NCI-H2081 treated with DMSO at 0.1 percent for 48 hours (cell line): ENCODE data around the gene FBXO10.
"Not testable (repeated sequence)": the region's sequence is repeated elsewhere in the genome, so short reads cannot be mapped to it uniquely, and the experiment has no call there.

Experiments
- DNase-seq: peaks from one replicate; lab custom pipeline; 2025; lab: John Stamatoyannopoulos, UW

Gene FBXO10, protein sequence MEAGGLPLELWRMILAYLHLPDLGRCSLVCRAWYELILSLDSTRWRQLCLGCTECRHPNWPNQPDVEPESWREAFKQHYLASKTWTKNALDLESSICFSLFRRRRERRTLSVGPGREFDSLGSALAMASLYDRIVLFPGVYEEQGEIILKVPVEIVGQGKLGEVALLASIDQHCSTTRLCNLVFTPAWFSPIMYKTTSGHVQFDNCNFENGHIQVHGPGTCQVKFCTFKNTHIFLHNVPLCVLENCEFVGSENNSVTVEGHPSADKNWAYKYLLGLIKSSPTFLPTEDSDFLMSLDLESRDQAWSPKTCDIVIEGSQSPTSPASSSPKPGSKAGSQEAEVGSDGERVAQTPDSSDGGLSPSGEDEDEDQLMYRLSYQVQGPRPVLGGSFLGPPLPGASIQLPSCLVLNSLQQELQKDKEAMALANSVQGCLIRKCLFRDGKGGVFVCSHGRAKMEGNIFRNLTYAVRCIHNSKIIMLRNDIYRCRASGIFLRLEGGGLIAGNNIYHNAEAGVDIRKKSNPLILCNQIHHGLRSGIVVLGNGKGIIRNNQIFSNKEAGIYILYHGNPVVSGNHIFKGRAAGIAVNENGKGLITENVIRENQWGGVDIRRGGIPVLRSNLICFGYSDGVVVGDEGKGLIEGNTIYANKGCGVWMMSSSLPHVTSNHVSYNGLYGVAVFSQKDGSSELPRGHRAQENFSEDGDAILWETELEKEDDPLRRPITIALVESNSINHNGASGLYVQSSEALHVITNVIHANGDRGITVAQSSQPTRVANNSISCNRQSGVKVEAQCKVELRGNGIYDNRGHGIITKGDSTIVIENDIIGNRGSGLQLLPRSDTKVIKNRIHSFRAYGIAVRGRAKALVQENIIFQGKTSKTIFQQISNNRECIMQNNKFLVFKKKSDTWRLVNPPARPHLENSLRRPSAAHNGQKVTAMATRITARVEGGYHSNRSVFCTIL

GRCh38 chr9:37575921-37576721, at the start of gene FBXO10:
Gene FBXO10, minus strand, starts transcription at chr9:37576380. Its CDS starts 34,612 bp downstream, at chr9:37541768.
- peak; percentile 30 for DNase-seq

DNA sequence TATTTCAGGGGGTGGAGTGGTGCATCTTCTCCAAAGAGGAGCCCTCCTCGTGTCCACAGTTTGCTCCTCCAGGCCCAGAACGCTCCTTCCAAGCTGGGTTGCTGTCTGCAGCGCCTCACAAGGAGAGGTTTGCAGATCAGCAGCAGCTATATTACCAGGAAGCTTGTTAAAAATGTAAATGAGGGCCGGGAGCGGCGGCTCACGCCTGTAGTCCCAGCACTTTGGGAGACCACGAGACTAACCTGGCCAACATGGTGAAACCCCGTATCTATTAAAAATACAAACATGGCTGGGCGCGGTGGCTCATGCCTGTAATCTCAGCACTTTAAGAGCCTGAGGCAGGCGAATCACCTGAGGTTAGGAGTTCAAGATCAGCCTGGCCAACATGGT, 49.6 kb upstream of the FBXO10 start:
- no peak for DNase-seq

DNA sequence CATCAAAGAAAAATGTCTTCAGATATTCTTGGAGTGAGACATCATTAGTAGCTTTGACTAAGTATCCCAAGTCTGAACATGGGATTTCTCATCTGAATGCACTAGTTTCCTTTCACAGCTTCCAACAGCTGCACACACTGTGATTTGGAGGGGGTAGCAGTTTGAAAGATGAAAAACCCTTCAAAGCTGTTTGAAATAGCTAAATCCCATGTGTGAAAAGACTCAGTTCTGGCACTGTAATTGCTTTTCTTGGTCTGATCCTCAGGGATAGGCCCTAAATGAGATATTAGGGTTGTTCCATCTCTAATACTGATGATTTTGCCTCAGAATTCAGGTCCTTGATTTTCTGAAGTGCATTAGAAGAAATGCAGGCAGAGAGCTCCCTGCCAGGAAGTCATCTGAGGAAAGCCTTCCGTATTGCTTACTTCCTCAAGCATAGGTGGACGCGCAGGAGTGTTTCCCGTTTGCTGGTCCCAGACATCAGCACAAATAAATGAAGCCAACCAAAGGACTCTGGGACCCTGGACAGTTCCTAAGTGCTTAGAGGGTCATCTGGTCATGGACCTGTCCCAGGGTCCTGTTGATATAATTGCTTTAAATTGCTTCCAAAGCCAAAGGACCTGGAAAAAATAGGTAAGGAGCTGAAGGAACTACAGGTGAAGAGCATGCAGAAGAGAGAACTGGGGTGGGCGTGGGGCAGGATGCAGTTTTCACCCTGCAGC, 49.0 kb upstream of the FBXO10 start:
- no peak for DNase-seq

GRCh38 chr9:37624073-37624472, 47.9 kb upstream of the FBXO10 start:
- no peak for DNase-seq

DNA sequence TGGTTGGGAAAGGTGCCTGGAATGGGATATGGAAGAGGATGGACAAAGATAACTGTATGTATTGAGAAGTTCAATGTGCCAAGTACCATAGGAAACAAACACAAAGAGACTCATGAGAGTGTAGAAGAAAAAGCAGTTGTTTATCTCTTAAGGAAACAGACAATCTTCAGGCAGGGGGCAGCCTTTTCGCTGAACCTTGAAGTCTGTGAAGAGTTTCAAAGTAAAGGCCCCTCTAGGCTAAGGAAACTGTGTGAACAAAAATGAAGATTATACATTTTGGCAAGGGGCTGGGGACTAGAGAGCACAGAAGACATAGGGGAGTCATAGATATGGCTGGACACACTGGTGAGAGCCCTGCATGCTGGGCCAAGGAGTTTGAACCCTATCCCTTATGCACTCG, 47.1 kb upstream of the FBXO10 start:
- no peak for DNase-seq

GRCh38 chr9:37622462-37622861, 46.3 kb upstream of the FBXO10 start:
- no peak for DNase-seq

DNA sequence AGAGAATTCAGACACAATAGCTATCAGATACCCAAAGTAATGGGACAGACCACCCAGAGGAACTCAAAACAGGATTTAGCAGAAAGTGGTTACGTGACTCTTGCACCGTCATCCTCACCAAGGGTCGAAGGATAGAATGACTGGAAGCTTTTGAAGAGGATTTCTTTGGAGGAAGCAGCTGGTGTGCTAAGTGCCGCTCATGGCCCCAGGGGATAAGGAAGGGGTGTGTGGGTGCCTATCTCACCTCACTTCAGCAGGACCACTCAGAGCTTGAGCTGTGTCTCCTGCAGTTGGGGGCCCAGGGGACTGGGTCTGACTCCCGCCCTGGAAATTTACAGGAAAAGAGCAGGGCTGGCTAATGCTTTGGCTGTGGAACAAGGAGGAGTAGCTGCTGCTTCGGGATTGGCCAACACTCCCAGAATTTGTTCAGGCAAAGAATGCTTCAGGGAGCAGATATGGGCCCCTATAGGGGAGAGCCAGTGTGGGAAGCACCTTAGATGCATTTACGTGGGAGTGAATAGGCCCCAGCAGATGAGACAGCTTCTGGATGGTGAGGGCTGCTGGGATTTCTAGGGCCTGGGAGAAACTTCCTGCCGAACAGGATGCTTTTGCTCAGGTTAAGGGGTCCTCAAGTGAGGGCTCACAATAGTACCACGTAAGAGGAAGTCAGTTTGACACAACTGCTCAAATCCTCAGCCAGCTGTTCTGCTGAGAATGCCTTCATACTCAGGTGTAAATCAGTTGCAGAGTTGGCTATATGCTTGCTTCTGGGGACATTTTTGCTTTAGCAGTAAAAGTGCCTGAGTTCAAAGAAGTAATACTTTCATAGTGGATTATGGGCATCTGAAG, 45.3 kb upstream of the FBXO10 start:
- DNase-seq, result no peak

DNA sequence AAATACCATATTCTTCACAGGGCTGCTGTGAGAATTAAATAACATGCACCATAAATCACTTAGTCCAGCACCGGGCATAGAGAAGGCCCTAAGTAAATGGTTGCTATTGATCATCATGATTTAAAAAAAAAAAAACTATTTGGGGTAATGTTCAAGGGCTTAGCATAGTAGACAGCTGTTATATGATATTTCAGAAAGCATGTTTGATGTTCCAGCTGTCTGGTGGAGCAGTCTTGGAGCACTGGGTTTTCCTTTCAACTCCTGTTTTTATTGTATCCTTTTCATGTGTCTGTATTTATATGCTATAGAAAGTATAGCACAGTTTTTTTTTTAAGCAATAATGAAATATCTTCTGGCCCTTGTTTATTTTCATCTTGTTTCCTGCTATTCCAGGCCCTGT, 44.2 kb upstream of the FBXO10 start:
- no peak for DNase-seq

GRCh38 chr9:37619806-37620205, 43.6 kb upstream of the FBXO10 start:
- no peak for DNase-seq

- DNase-seq, result no peak
These were observed 42.6 kb upstream of the FBXO10 start for GRCh38 chr9:37618817-37619216.

DNA sequence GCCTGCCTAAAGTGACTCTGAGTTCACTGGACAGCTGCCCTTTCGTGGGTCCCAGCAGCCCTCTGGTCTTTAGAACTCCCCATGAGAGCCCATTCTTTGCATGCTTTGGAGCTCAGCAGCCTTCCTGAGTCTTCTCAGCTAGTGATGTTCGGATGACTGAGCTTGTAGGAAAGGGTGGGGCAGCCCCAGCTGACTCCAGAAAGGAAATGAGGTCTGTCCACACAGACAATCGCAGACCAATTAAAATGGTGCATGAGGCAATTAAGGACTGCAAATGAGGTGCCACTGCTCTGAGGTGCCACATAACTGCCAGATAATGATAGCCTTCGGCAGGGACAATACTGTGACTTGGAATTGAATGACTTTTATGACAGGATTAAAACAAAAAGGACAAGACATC, 41.7 kb upstream of the FBXO10 start:
- DNase-seq, result no peak

GRCh38 chr9:37617161-37617560, 41.0 kb upstream of the FBXO10 start:
- no peak for DNase-seq

GRCh38 chr9:37611961-37612360, 35.8 kb upstream of the FBXO10 start:
- no peak for DNase-seq

DNA sequence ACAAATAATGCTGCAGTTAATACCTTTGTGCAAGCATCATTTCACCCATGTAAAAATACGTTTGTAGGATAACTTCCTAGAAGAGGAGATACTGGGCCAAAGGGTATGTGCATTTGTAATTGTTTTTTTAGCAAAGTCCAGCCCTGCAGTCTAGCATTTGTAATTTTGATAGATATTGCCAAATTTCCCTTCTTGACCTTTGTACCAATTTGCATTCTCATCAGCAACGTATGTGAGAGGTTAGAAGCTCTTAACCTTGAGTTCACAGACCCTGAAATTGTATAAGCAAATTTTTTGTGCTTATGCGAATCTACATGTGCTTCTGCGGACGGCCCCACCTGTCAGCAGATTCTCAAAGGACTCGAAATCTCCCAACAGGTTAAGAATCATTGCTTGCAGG, 34.8 kb upstream of the FBXO10 start:
- DNase-seq, result no peak

DNA sequence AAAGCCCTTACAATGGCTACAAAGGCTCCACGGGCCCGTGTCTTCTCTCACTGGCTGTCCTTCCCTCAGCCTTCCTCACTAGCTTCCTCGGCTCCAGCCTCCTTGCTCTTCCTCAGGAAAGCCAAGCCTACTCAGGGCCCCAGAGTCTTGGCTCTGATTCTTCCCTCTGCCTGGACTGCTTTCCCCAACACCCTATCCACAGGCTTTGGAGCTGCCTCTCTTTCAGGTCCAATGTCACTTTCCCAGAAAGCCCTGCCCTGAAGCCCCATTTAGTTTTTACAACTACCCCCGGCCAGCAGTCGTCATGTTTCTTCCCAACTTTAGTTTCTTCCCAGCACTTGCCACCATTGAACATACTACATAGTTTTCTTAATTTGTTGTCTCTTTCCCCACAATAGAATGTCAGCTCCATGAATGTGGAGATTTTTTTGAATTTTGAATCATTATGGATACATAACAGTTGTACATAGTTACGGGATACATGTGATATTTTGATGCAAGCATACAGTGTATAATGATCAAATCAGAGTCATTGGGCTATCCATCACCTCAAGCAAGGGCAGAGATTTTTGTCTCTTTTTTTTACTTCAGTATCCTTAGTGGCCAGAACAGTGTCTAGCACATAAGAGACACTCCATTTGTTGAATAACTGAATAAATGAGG, 33.7 kb upstream of the FBXO10 start:
- no peak for DNase-seq

GRCh38 chr9:37608250-37608649, 32.1 kb upstream of the FBXO10 start:
- DNase-seq, result no peak

DNA sequence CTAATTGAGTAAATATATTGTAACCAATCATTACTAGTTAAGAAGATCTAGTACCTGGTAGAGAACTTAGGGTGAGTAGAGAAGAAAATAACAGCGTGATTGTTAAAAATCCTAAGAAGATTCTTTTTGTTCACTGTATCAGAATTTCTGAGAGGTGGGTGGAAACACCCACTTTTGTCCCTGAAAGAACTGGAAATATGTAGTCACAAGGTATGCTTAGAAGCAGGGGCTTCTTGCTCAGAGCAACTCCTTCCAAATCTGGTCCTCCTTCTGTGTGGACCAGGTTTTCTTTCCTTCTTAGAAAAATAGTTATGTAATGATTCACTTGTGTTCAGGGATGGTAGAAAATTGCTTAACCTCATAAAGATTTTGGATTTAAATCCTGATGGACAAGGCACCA, 28.1 kb upstream of the FBXO10 start:
- no peak for DNase-seq

- DNase-seq, result no peak
These were observed 26.6 kb upstream of the FBXO10 start for GRCh38 chr9:37602817-37603216.

- DNase-seq, result not testable (repeated sequence)
These were observed 25.9 kb upstream of the FBXO10 start for GRCh38 chr9:37602061-37602460.

DNA sequence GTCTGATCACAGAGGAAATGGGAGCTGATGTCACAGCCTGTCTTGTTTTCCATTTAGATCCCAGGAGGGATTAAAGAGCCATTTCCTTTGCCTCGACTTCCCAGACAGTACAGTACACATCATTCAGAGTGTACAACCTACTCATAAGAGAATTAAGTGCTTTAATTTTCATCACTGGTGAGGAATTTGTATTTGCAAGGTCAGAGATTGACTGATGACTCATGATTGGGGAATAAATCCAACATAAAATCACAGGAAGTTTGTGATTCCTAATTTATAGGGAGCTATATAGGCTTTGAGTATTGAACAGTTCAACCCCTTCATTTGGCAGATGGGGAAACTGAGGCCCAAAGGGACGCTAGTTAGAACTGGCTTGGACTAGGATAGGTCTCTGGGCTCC, 20.3 kb upstream of the FBXO10 start:
- no peak for DNase-seq
